Hepatocyte (in vitro differentiated cells): Measurements from ENCODE around the gene AZU1. TPM values are rescaled to one million over a fixed set of nuclear protein-coding genes. Genes with fewer than 3 reads are reported as not detected.
A peak's percentile ranks its signal among the peaks of the same experiment; 100 is the strongest.

ENCODE experiments used
- DNase-seq: peaks from one replicate; pipeline ENCODE4 v3.0.0-alpha.2; 2016; ENCODE audit warnings: low spot score
- H2AFZ ChIP-seq: fragments of 200-600 bp; sonication (generic); 2 replicates; pipeline ENCODE4 v1.6.0; 2016; ENCODE audit warnings: antibody characterized with exemption, mild to moderate bottlenecking
- H3K27ac ChIP-seq: fragments of 200-600 bp; sonication (generic); 2 replicates; pipeline ENCODE4 v1.5.1; 2016; ENCODE audit warnings: mild to moderate bottlenecking
- H3K27me3 ChIP-seq: fragments of 200-600 bp; sonication (generic); 2 replicates; pipeline ENCODE4 v1.6.1; 2016
- H3K36me3 ChIP-seq: fragments of 200-600 bp; sonication (generic); replicated peaks from 2 replicates; pipeline ENCODE4 v1.5.1; 2016; ENCODE audit warnings: low read depth; ENCODE audit not compliant: insufficient read depth
- H3K4me1 ChIP-seq: fragments of 200-600 bp; sonication (generic); 2 replicates; pipeline ENCODE4 v1.5.1; 2016; ENCODE audit warnings: mild to moderate bottlenecking, moderate library complexity; ENCODE audit not compliant: insufficient read depth
- H3K4me2 ChIP-seq: fragments of 200-600 bp; sonication (generic); 2 replicates; pipeline ENCODE4 v1.6.0; 2016
- H3K4me3 ChIP-seq: fragments of 200-600 bp; sonication (generic); 2 replicates; pipeline ENCODE4 v1.5.1; 2016; ENCODE audit warnings: mild to moderate bottlenecking
- H3K79me2 ChIP-seq: fragments of 200-600 bp; sonication (generic); 2 replicates; pipeline ENCODE4 v1.6.0; 2017; ENCODE audit warnings: mild to moderate bottlenecking
- H3K9me2 ChIP-seq: fragments of 200-600 bp; sonication (generic); replicated peaks from 2 replicates; pipeline ENCODE4 v1.6.0; 2017; ENCODE audit warnings: mild to moderate bottlenecking; ENCODE audit not compliant: insufficient read depth
- H3K9me3 ChIP-seq: fragments of 200-600 bp; sonication (generic); 2 replicates; pipeline ENCODE4 v1.5.1; 2016; ENCODE audit warnings: low read depth, mild to moderate bottlenecking
- H4K20me1 ChIP-seq: fragments of 200-600 bp; sonication (generic); 2 replicates; pipeline ENCODE4 v1.6.0; 2016; ENCODE audit warnings: mild to moderate bottlenecking; ENCODE audit not compliant: insufficient read depth, poor library complexity, severe bottlenecking
- CTCF ChIP-seq: fragments of 200-600 bp; sonication (generic); IDR thresholded peaks from 2 replicates; pipeline ENCODE4 v1.5.1; 2016; ENCODE audit warnings: antibody characterized with exemption, mild to moderate bottlenecking; ENCODE audit not compliant: poor library complexity
- EZH2 ChIP-seq: fragments of 200-600 bp; sonication (generic); IDR thresholded peaks from 2 replicates; pipeline ENCODE4 v1.6.1; 2016; ENCODE audit warnings: antibody characterized with exemption, mild to moderate bottlenecking, borderline replicate concordance
- EZH2phosphoT487 ChIP-seq: fragments of 200-600 bp; sonication (generic); IDR thresholded peaks from one replicate; pipeline ENCODE4 v1.6.1; 2018; ENCODE audit warnings: antibody characterized with exemption, mild to moderate bottlenecking, low read depth, moderate library complexity; ENCODE audit not compliant: unreplicated experiment, severe bottlenecking
- WGBS: methylation state at CpG from one replicate; pipeline ENCODE4 v1.1.6; 2016; ENCODE audit warnings: low lambda C conversion rate; ENCODE audit errors: missing lambda C conversion rate; 5-methylcytosine and 5-hydroxymethylcytosine counted together
- polyA plus RNA-seq: library from polyadenylated mRNA; unstranded; fragments of >200 nt; fragmentation: Nextera tagmentation; extraction: Ambion mirVana; gene quantifications from 2 replicates; pipeline ENCODE4 v1.2.1, GENCODE V29; 2016
- total RNA-seq: library from RNA; depleted of rRNA; stranded (reverse); fragments of >200 nt; gene quantifications from 2 replicates; pipeline ENCODE4 v1.2.3, GENCODE V29; 2014

Gene AZU1
- total and polyA plus RNA-seq, 2 experiments from 2014 or later, result 0.94 TPM; not detected in 1

- H3K4me3 ChIP-seq, result no peak overlapping the region
- H3K9me3 ChIP-seq, result no peaks in the 10 kb centered on the region
- 47% methylated on average over 4 of the region's 35 CpGs for WGBS
- no peak for DNase-seq
- peaks cover 5% of the 10 kb centered on the region for H3K4me1 ChIP-seq
- H3K9me2 ChIP-seq, result no peaks in the 10 kb centered on the region
- H3K27me3 ChIP-seq, result no peaks in the 10 kb centered on the region
- no peak overlapping the region for H2AFZ ChIP-seq
- no peak overlapping the region for H3K27ac ChIP-seq
- H4K20me1 ChIP-seq, result no peaks in the 10 kb centered on the region
- no peaks in the 10 kb centered on the region for H3K79me2 ChIP-seq
- no peaks in the 10 kb centered on the region for H3K36me3 ChIP-seq
- H3K4me2 ChIP-seq, result peak overlapping the region; percentile 84
- TF ChIP-seq EZH2 (no peak), CTCF (no peak)
These were observed 33.6 kb downstream of the AZU1 start for GRCh38 chr19:861141-861755.

GRCh38 chr19:861756-862580, 34.3 kb downstream of the AZU1 start:
- Histone ChIP-seq H3K36me3 (no peaks in the 10 kb centered on the region), H2AFZ (no peak overlapping the region), H3K27ac (no peak overlapping the region), H3K9me3 (no peaks in the 10 kb centered on the region), H3K4me3 (no peak overlapping the region), H3K4me1 (peaks cover 5% of the 10 kb centered on the region), H3K79me2 (no peaks in the 10 kb centered on the region), H3K4me2 (peak overlapping the region; percentile 46), H4K20me1 (no peaks in the 10 kb centered on the region), H3K27me3 (no peaks in the 10 kb centered on the region), H3K9me2 (no peaks in the 10 kb centered on the region)
- TF ChIP-seq EZH2phosphoT487, result no peak
- no peak for TF ChIP-seq EZH2
- TF ChIP-seq CTCF, result no peak
- 13% methylated on average over 29 of the region's 60 CpGs for WGBS
- DNase-seq, result peak; percentile 57

- no peak overlapping the region for H2AFZ ChIP-seq
- 37% methylated on average over 14 of the region's 48 CpGs for WGBS
- no peaks in the 10 kb centered on the region for H3K9me2 ChIP-seq
- DNase-seq, result peak; percentile 65
- no peak overlapping the region for H3K27ac ChIP-seq
- no peaks in the 10 kb centered on the region for H3K27me3 ChIP-seq
- no peak overlapping the region for H3K4me3 ChIP-seq
- no peaks in the 10 kb centered on the region for H3K36me3 ChIP-seq
- H3K9me3 ChIP-seq, result no peaks in the 10 kb centered on the region
- peaks cover 5% of the 10 kb centered on the region for H3K4me1 ChIP-seq
- TF ChIP-seq EZH2phosphoT487, result no peak
- TF ChIP-seq EZH2, result no peak
- TF ChIP-seq CTCF, result no peak
- H3K79me2 ChIP-seq, result no peaks in the 10 kb centered on the region
- no peaks in the 10 kb centered on the region for H4K20me1 ChIP-seq
- no peak overlapping the region for H3K4me2 ChIP-seq
These were observed 35.1 kb downstream of the AZU1 start for GRCh38 chr19:862581-863314.
